Activated T-helper 17 cell treated with anti-CD3 and anti-CD28 coated beads, Interleukin-2, amount 50 U/mL, for 72 hours (primary cell): Measurements from ENCODE around the gene XPOT. TPM values are rescaled to one million over a fixed set of nuclear protein-coding genes. Genes with fewer than 3 reads are reported as not detected.

Experiments used
- ATAC-seq: fragments of 150-1000 bp; cut with Tn5 transposase; replicated peaks from 2 replicates; pipeline ENCODE4 v1.10.0; 2021; ENCODE audit warnings: mild to moderate bottlenecking, moderate library complexity
- H3K27ac Mint-ChIP-seq: one replicate; pipeline ENCODE4 v1.8.0; 2022; ENCODE audit warnings: mixed read lengths
- H3K27me3 Mint-ChIP-seq: one replicate; pipeline ENCODE4 v1.8.0; 2022; ENCODE audit warnings: mixed read lengths
- H3K36me3 Mint-ChIP-seq: one replicate; pipeline ENCODE4 v1.8.0; 2022; ENCODE audit warnings: low read depth, mild to moderate bottlenecking, mixed read lengths
- H3K4me1 Mint-ChIP-seq: one replicate; pipeline ENCODE4 v1.8.0; 2022; ENCODE audit warnings: mixed read lengths
- H3K4me3 Mint-ChIP-seq: one replicate; pipeline ENCODE4 v1.8.0; 2022; ENCODE audit warnings: mild to moderate bottlenecking, mixed read lengths
- H3K9me3 Mint-ChIP-seq: one replicate; pipeline ENCODE4 v1.8.0; 2022; ENCODE audit warnings: mixed read lengths
- total RNA-seq, 2 donors: library from RNA; stranded (reverse); gene quantifications; one replicate each; pipeline ENCODE4 v1.2.3, GENCODE V29; 2022

XPOT gene
- total RNA-seq, 2 donors from 2014 or later, result 72.7 to 131 TPM

DNA sequence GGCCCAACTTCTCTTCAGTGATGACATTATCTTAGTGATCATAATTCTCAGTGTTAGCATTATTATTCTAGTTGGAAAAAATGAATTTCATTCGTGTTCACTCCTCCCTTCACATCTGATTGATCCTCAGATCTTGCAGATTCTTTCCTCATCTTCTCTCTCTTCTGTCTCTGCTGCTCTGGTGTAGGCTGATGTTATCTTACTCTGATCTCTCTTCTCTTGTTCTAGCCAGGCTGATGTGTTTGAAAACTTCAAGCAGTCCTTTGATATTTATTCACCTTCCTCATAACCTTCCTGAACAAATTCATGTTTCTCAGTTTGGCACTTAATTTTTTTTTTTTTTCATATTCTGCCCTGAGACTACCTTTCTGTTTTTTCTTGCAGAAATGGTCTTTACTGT is 42.1 kb downstream of the XPOT start:
- H3K27ac Mint-ChIP-seq, result peak overlapping the region; percentile 43

GRCh38 chr12:64450057-64450640 is 46.0 kb downstream of the XPOT start:
- peaks cover 54% of the 10 kb centered on the region for H3K36me3 Mint-ChIP-seq
- H3K27me3 Mint-ChIP-seq, result no peaks in the 10 kb centered on the region
- peak overlapping the region; percentile 91 for H3K4me3 Mint-ChIP-seq
- peaks cover 15% of the 10 kb centered on the region for H3K4me1 Mint-ChIP-seq
- H3K9me3 Mint-ChIP-seq, result no peaks in the 10 kb centered on the region
- peak overlapping the region; percentile 92 for H3K27ac Mint-ChIP-seq
- no peak for ATAC-seq

More for the DNA sequence above, 42.1 kb downstream of the XPOT start:
- Mint-ChIP-seq H3K9me3 (no peaks in the 10 kb centered on the region), H3K4me1 (peaks cover 8% of the 10 kb centered on the region), H3K4me3 (no peak overlapping the region), H3K36me3 (peaks cover 82% of the 10 kb centered on the region), H3K27me3 (no peaks in the 10 kb centered on the region)
- no peak for ATAC-seq

GRCh38 chr12:64450711-64451486 is 46.7 kb downstream of the XPOT start:
- Mint-ChIP-seq H3K27ac (peak overlapping the region; percentile 92), H3K4me3 (peak overlapping the region; percentile 91), H3K36me3 (peaks cover 54% of the 10 kb centered on the region), H3K4me1 (peaks cover 22% of the 10 kb centered on the region), H3K9me3 (no peaks in the 10 kb centered on the region), H3K27me3 (no peaks in the 10 kb centered on the region)
- no peak for ATAC-seq

- Mint-ChIP-seq H3K4me3 (peak within 1 kb of the TSS; percentile 91), H3K36me3 (peaks cover 51% of the 10 kb centered on the region), H3K9me3 (no peaks in the 10 kb centered on the region), H3K4me1 (peaks cover 26% of the 10 kb centered on the region), H3K27ac (peak within 1 kb of the TSS; percentile 93), H3K27me3 (no peaks in the 10 kb centered on the region)
- ATAC-seq, result peak; percentile 79
Observed at GRCh38 chr12:64451687-64452558, 47.7 kb downstream of the XPOT start, which contains the start of gene TBK1. Gene TBK1, plus strand, starts transcription at chr12:64452120. Its CDS starts 3,751 bp downstream, at chr12:64455871.

GRCh38 chr12:64452559-64453329 is 48.6 kb downstream of the XPOT start:
- peaks cover 51% of the 10 kb centered on the region for H3K36me3 Mint-ChIP-seq
- H3K4me1 Mint-ChIP-seq, result peaks cover 34% of the 10 kb centered on the region
- H3K27me3 Mint-ChIP-seq, result no peaks in the 10 kb centered on the region
- peak overlapping the region; percentile 91 for H3K4me3 Mint-ChIP-seq
- no peaks in the 10 kb centered on the region for H3K9me3 Mint-ChIP-seq
- peak overlapping the region; percentile 93 for H3K27ac Mint-ChIP-seq
- peak; percentile 32 for ATAC-seq

DNA sequence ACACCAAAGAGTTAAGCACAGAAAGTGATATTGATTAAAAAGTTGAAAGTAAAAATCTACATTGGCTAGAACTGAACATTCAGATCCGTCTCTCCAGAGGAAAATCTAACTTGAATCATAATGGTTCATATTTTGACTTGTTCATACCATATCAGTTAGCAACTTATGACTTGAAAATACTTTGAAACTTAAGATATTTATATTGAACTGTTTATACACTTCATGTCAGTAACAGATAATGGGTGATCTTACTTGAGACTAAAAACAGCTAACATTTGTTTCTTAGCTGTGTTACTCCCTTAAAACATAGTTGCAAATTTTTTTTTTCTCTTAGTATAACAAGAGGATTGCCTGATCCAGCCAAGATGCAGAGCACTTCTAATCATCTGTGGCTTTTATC is 51.3 kb downstream of the XPOT start:
- Mint-ChIP-seq H3K27ac (peak overlapping the region; percentile 62), H3K4me3 (peak overlapping the region; percentile 44), H3K9me3 (no peaks in the 10 kb centered on the region), H3K27me3 (no peaks in the 10 kb centered on the region), H3K36me3 (peaks cover 60% of the 10 kb centered on the region), H3K4me1 (peaks cover 44% of the 10 kb centered on the region)
- no peak for ATAC-seq

- no peaks in the 10 kb centered on the region for H3K27me3 Mint-ChIP-seq
- no peaks in the 10 kb centered on the region for H3K9me3 Mint-ChIP-seq
- H3K36me3 Mint-ChIP-seq, result peaks cover 65% of the 10 kb centered on the region
- H3K27ac Mint-ChIP-seq, result peak overlapping the region; percentile 62
- peaks cover 39% of the 10 kb centered on the region for H3K4me1 Mint-ChIP-seq
- no peak for ATAC-seq
- peak overlapping the region; percentile 44 for H3K4me3 Mint-ChIP-seq
Observed at GRCh38 chr12:64456119-64456518, 51.9 kb downstream of the XPOT start.

DNA sequence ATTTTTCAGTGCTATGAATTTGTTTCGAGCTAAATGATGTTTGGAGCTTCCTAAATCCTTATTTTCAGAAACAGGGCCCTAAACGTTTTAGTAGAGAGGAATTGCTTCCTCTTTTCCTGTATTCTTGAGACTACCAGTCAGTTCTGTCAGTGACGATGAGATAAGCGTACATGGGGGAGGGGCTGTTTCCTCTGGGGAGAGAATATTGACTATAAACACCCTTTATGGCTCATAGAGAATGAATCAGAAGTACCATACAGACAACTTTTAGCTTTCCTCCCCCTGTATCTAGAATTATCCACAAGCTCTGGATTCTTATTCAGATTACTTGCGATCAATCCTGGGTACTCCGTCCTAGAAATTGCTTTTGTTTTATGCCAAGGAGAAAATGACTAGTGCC is 52.8 kb downstream of the XPOT start:
- H3K27me3 Mint-ChIP-seq, result no peaks in the 10 kb centered on the region
- H3K4me3 Mint-ChIP-seq, result peak overlapping the region; percentile 73
- H3K27ac Mint-ChIP-seq, result peak overlapping the region; percentile 92
- H3K36me3 Mint-ChIP-seq, result peaks cover 74% of the 10 kb centered on the region
- ATAC-seq, result peak; percentile 63
- H3K9me3 Mint-ChIP-seq, result no peaks in the 10 kb centered on the region
- H3K4me1 Mint-ChIP-seq, result peaks cover 39% of the 10 kb centered on the region

- Mint-ChIP-seq H3K4me3 (peak overlapping the region; percentile 73), H3K27me3 (no peaks in the 10 kb centered on the region), H3K27ac (peak overlapping the region; percentile 92), H3K9me3 (no peaks in the 10 kb centered on the region), H3K36me3 (peaks cover 78% of the 10 kb centered on the region), H3K4me1 (peaks cover 39% of the 10 kb centered on the region)
- ATAC-seq, result peak; percentile 75
Observed at GRCh38 chr12:64457466-64457865, 53.3 kb downstream of the XPOT start.

GRCh38 chr12:64457923-64458322 is 53.7 kb downstream of the XPOT start:
- peaks cover 78% of the 10 kb centered on the region for H3K36me3 Mint-ChIP-seq
- H3K27me3 Mint-ChIP-seq, result no peaks in the 10 kb centered on the region
- peak overlapping the region; percentile 73 for H3K4me3 Mint-ChIP-seq
- no peak for ATAC-seq
- H3K4me1 Mint-ChIP-seq, result peaks cover 38% of the 10 kb centered on the region
- H3K27ac Mint-ChIP-seq, result peak overlapping the region; percentile 92
- H3K9me3 Mint-ChIP-seq, result no peaks in the 10 kb centered on the region

DNA sequence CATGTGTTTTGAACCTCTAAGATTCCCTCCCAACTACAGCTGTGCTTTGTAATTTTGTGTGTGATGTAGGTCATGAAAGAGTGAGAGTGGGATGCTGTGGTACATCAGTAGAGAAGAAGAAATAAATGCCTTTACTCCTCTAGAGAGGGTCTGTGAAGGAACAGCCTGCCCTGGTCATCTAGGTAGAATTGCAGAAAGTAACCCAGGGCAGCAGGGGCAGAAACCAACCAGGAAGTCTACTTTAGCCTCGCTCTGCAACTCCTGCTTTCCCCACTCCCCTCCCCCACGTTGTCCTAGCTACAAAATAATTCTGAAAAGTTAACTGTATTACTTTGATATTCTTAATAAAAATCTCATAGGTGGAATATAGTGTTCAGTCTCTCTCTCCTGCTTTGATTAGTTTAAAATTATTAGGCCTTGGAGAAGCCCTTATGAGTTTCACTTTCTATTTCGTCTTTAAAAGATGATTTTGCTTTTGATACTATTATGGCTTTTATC is 55.3 kb downstream of the XPOT start:
- H3K27me3 Mint-ChIP-seq, result no peaks in the 10 kb centered on the region
- peak overlapping the region; percentile 96 for H3K4me3 Mint-ChIP-seq
- peaks cover 32% of the 10 kb centered on the region for H3K4me1 Mint-ChIP-seq
- peak; percentile 15 for ATAC-seq
- no peaks in the 10 kb centered on the region for H3K9me3 Mint-ChIP-seq
- peaks cover 88% of the 10 kb centered on the region for H3K36me3 Mint-ChIP-seq
- peak overlapping the region; percentile 98 for H3K27ac Mint-ChIP-seq

DNA sequence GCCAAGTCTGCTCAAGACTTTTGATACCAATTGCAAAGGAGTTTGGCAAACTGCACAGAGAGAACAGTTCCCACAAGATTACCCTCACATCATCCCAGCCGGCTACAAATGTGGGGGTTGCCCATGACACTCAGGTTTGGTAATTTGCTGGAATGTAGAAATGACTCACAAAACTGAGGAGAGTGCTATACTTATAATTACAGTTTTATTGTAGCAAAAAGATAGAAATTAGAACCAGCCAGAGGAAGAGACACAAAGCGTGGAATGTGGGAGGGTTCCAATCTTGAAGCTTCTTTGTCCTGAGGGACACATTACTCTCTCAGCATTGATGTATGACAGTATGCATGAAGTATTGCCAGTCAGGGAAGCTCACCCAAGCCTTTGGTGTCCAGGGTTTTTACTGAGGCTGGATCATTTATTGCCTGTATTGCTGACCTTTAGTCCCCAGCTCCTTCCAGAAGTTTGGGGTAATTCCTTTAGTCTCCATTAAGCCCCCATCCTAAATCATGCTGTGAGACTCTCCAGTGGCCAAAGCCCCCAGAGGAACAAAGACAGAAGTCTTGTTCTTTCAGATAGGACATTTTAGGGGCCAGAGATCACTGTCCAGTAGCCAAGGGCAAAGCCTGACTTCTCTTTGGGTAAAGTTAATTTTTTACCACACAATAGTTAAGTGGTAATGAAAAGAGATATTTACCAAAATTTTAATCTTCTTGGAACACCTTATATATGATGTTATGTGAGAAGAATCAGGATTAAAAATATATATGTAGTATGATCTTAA is 57.6 kb downstream of the XPOT start:
- no peaks in the 10 kb centered on the region for H3K27me3 Mint-ChIP-seq
- H3K36me3 Mint-ChIP-seq, result peaks cover 97% of the 10 kb centered on the region
- peaks cover 21% of the 10 kb centered on the region for H3K4me1 Mint-ChIP-seq
- H3K4me3 Mint-ChIP-seq, result no peak overlapping the region
- ATAC-seq, result peak; percentile 15
- no peaks in the 10 kb centered on the region for H3K9me3 Mint-ChIP-seq
- no peak overlapping the region for H3K27ac Mint-ChIP-seq

GRCh38 chr12:64466178-64466577 is 62.0 kb downstream of the XPOT start:
- H3K27me3 Mint-ChIP-seq, result no peaks in the 10 kb centered on the region
- H3K4me3 Mint-ChIP-seq, result no peak overlapping the region
- ATAC-seq, result no peak
- H3K36me3 Mint-ChIP-seq, result peaks cover 95% of the 10 kb centered on the region
- H3K9me3 Mint-ChIP-seq, result no peaks in the 10 kb centered on the region
- no peak overlapping the region for H3K27ac Mint-ChIP-seq
- H3K4me1 Mint-ChIP-seq, result no peaks in the 10 kb centered on the region
